Activated CD8-positive, alpha-beta memory T cell treated with anti-CD3 and anti-CD28 coated beads, Interleukin-2, amount 50 U/mL, for 4 hours (primary cell): Measurements from ENCODE around the gene ARSJ.

ENCODE experiments used
- DNase-seq: peaks from one replicate; pipeline ENCODE4 v3.0.0-alpha.2; 2020

The ARSJ gene

DNA sequence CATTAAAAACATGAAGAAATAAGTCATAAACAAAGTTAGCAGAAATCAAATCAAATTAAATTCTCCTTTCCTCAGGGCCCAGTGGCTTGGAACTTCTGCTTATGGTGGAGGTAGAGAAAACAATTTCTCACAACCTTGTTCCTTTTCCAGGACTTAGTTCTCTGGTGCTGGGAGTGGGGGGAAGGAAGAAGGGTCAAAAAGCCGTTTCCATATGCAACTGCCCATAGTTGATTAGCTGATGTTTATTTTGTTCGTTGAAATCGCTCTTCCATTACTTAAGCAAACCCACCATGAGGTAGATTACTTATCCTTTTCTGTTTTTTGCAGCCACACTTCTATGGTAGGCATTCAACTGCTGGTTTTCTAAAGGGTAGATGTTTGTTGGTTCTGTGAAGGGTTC lies 94.2 kb downstream of the ARSJ start:
- no peak for DNase-seq

DNA sequence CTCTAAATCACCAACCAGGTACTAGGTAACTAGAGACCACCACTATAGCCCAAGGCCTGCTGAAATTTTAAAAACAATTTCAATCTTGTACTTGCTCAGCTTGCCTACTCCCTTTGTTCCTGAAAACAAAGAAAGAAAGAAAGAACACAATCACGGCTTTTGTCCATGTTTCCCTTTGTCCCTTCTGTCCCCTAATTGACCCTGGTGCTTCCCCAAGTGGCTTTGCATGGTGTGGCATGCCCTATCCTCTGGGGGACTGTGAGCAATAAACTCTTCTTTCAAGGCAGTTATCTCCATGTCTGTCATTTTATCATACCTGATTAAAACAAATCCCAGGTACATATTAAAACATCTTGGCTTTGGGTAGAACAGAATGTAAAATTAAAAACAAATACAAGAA lies 94.8 kb downstream of the ARSJ start:
- no peak for DNase-seq

DNA sequence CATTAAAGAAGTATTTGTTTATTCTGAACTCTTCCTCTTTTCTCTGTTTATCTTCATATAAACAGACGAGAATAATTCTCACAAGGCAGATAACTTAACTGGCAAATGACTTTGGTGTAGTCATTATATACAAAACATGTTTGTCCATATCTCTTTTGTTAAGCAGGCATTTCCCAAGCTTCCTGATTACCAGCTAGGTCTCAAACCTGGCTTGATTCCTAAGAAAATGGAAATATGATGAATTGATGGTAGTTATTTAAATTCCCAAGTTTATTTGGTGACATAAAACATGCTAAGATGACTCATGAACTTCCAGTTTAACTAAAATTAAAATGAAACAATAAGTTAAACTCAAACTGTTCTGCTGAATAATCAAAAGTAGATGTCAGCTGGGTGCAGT lies 96.8 kb downstream of the ARSJ start:
- DNase-seq = no peak

DNA sequence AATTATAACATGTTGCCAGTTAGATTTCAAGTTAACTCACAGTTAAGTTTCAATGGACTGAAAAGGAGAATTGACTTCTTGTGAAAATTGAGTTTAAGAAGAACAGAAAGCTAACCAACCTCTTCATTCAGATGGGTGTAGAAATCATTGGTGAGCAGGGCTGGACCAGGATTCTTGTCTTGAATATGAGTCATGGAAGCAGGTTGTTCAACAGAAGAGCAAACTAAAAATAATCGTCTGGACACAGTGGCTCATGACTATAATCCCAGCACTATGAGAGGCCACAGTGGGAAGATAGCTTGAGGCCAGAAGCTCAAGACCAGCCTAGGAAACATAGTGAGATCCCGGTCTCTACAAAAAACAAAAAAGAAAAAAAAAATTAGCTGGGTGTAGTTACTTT lies 98.2 kb downstream of the ARSJ start:
- no peak for DNase-seq

DNA sequence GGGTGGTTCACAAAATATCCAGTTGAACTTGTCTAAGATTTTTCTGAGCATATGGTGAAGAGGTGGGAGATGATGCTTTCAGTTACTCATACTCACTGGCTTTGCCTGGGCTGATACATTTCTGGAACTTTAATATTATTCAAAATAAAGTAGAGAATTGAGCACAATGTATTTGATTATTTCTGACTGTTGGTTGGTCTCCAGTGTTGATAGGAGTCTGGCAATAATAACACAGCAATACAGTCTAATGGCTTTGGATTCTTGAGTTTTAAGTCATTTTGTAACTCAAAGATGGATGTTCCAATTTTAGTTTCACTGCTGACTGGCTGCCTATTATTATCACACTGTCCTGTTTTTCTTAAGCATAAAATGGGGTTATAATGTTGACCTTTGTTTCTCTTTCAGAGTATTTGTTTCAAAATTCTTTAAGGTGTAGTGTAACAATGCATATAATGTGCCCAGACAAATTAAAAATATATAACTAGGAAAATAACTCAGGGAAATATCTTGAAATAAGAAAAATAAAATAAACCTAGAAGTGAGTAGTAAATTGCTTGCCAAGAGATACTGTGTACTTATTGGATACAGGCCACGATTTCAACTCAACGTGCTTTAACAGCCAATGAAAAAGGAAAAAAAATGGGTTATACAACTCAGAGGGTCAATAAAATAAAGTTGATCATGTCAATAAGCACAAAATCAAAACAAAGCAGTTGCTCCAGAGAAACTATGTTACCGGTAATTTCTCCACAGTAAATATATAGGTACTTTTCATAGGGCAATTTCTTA lies 99.0 kb downstream of the ARSJ start:
- DNase-seq = no peak

DNA sequence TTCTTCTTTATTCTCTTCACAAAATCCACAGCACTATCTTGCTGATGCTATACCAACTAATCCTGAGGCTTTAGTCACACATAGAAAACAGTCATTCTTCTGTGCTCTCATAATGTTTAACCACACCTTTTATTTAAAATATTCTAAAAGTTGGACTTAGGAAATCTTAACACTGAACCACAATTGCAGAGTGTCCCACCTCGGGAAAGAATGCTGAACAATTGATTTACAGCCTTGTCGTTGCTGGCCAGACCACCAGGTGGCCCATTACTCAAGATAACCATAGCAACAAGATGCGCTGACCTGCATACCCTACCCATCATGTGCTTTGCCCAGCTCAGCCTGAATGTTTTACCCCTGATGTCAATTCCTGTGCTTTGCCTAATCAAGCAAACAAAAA lies 100.8 kb downstream of the ARSJ start:
- DNase-seq = no peak

DNA sequence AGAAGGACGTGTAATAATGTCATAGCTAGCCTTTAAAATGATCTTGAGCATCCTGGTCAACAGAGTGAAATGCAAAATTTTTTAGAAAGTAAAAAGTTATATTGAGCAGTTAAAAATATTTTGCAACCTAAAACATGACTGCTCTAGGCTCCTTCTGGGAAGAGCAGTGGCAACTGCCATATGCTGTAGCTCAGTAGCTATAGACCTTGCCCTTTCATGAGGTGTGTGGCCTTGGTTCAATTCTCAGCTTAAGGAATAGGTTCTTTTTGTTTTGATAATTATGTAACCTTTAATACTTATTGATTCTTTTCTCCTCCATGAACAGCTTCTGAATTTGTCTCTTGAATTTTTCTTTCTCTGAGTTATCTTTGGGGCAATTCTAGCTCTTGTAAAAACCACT lies 105.0 kb downstream of the ARSJ start:
- DNase-seq = no peak

DNA sequence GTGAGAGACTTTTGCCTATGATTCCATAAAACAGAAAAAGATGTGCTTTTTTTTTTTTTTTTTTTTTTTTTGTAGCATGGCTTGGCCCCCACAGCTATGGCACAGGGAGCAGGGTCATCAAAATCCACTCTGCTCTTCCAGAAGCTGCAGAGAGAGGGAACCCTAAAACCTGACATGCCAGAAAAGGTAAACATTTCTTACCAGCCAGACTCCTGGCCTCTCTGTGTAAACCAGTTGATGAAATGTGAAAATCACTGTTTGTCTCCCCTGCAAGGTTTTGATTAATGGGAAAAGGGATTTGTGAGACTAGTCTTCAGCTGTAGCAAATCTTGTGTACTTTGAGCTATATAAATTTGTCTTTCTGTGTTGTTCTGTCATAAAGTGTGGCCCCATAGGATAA lies 105.9 kb downstream of the ARSJ start:
- DNase-seq = no peak

DNA sequence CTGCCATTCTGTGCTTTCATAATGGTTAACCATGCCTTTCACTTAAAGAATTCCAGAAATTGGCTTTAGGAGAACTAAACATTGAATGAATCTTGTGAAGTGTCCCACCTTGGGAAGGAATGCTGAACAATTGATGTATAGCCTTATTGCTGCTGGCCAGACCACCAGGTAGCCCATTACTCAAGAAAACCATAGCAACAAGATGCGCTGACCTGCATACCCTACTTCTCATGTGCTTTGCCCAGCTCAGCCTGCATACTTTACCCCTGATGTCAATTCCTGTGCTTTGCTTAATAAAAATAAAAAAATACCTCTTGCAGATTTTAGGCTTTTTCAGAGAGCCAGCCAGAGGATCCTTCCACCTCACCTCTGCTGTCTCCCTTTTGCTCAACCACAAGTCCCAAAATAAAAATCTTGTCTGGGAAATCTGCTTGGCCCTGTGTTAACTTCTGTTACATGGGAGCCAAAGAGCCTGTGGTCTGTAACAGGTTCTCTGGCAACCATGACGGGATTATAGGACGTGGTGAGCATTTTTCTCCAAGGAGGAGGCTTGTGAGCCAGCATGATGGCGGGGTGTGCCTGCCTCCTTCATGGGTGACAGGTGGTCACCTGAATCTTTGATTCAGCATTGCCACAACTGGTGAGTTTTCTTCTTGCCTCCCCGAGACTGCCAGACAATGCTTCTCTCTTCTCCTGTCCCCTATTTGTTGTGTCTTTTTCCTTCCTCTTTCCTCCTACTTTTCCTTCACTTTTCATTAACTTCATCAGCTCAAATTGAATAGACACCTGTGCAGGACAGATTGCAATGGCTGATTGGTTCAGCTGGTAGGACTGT lies 106.8 kb downstream of the ARSJ start:
- DNase-seq = no peak

DNA sequence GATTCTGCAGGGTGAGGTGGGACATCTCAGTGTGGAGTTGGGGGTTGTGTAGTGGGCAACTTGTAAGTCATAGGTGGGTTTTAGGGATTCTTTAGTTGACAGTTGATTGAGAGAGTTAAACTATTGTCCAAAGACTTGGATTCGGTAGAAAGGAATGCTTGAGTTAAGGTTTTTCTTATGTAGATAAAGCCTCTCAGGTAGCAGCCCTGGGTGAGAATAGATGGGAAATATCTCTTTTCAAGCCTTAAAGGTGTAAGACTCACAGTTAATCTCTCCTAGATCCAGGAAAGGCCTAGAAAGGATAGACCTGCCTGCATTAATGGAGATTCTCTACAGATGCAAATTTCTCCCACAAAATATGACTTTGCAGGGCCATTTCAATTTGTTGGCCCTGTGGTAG lies 108.4 kb downstream of the ARSJ start:
- DNase-seq = no peak

DNA sequence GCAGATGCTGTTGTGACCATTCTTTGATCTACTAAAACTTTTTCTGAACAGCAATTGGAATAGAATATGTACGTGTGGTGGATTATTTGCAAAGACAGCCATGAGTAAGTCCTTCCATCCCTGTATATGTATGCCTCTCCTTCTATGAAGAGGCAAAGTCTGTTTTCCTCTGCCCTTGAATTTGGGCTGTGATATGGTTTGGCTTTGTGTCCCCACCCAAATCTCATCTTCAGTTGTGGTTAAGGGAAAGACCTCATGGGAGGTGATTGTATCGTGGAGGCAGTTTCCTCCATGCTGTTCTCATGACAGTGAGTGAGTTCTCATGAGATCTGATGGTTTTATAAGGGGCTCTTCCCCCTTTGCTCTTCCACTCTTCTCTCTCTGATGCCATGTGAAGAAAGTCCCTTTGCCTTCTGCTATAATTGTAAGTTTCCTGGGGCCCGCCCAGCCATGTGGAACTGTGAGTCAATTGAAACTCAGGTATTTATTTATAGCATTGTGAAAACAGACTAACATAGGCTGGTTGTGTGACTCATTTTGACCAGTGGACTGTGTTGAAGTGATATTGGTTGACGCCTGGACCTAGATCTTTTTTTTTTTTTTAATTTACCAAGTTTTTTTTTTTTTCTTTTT lies 109.6 kb downstream of the ARSJ start:
- peak; percentile 34 for DNase-seq

DNA sequence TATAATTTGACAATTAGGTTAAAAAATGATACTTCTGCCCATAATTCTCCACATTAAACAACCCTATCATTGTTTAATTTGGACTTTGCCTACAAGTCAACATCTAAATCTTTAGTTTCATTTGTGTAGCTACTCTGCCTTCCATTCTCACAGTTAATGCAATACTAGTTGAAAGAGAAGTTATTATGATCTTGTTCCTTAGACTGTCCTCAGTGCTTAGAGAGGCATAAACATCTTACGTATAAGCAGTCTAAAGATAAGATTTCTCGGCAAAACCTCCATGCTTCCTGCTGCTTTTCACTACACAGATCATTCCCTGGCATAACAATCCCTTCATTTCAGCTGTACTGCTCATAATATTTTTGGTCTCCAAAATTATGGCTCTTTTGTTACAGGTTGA lies 112.8 kb downstream of the ARSJ start:
- no peak for DNase-seq

DNA sequence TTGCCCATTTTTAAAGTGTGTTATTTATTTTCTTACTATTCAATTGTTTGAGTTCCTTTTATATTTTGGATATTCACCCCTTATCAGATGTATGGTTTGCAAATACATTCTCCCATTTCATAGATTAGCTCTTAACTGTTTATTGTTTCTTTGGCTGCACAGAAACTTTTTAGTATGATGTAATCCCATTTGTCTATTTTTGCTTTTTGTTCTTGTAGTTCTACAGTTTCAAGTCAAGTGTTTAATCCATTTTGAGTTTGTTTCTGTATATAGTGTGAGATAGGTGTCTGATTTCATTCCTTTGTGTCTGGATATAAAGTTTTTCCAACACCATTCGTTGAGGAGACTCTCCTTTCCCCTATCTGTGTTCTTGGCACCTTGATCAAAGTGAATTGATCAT lies 120.5 kb downstream of the ARSJ start:
- DNase-seq = no peak

DNA sequence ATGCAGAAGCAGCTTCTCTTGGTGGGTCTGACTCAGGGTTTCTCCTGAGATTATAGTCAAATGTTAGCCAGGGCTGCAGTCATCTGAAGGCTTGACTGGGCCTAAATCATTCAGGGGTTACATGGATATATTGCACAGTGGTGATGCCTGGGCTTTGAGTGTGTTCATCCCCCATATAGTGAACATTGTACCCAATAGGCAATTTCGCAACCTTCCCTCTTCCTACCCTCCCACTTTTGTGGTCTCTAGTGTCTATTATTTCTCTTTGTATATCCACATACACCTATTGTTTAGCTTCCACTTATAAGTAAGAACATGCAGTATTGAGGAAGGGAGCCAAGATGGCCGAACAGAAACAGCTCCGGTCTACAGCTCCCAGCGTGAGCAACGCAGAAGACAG lies 127.6 kb downstream of the ARSJ start:
- DNase-seq = no peak
